H1 (cell line): ENCODE measurements around the gene TCHH.

Experiments used
- CREB1 ChIP-seq: IDR thresholded peaks from 2 replicates; pipeline ENCODE4 v1.6.1; 2012; ENCODE audit warnings: inconsistent platforms
- EZH2 ChIP-seq: fragments of 200-600 bp; sonication (generic); IDR thresholded peaks from 2 replicates; pipeline ENCODE4 v1.7.1; 2012; ENCODE audit warnings: low read depth, mild to moderate bottlenecking, moderate library complexity, low read length, inconsistent platforms; ENCODE audit not compliant: severe bottlenecking
- TF ChIP-seq, protein P1 (sequence below), 3 experiments: IDR thresholded peaks; 1 replicate in 2 of 3; 2 replicates in 1 of 3; pipeline versions ENCODE4 v1.5.1 to v1.6.1; 2011; ENCODE audit warnings: low read length in 3 of 3, mild to moderate bottlenecking in 3 of 3, inconsistent platforms in 2 of 3, low read depth in 1 of 3, moderate library complexity in 1 of 3; ENCODE audit not compliant: insufficient read depth in 1 of 3; ENCODE audit errors: control extremely low read depth in 1 of 3

DNA sequence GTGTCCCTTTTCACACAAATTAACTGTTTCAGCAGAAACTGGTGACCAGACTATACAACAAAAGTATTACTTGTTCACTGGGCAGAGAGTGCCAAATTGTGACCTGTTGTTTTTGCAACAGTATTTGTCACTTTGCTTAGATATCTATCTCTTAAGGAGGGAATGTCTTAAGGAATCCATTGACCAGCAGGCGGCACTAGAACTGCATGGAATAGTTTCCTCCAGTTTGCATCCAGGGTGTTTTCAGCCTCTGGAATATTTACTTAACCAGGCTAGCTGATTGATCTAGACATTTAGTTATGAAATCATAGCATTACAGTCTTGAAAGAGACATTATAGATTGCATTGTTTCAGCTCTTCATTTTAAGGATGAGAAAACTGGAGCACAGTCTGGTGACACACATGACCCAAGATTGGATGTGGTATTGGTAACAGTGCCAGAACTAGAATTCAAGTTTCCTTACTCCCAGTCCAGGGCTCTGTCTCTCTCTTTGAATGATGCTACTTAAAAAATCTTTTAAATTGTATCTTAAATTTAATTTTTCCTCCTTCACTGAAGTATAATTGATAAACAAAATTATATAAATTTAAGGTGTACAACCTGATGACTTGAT, 26.8 kb upstream of the TCHH start:
- TF ChIP-seq EZH2 (no peak), CREB1 (no peak)
- TF ChIP-seq, protein P1, sequence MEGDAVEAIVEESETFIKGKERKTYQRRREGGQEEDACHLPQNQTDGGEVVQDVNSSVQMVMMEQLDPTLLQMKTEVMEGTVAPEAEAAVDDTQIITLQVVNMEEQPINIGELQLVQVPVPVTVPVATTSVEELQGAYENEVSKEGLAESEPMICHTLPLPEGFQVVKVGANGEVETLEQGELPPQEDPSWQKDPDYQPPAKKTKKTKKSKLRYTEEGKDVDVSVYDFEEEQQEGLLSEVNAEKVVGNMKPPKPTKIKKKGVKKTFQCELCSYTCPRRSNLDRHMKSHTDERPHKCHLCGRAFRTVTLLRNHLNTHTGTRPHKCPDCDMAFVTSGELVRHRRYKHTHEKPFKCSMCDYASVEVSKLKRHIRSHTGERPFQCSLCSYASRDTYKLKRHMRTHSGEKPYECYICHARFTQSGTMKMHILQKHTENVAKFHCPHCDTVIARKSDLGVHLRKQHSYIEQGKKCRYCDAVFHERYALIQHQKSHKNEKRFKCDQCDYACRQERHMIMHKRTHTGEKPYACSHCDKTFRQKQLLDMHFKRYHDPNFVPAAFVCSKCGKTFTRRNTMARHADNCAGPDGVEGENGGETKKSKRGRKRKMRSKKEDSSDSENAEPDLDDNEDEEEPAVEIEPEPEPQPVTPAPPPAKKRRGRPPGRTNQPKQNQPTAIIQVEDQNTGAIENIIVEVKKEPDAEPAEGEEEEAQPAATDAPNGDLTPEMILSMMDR (IDR thresholded peaks at IDR 0.05; ENCODE audit: control extremely low read depth in 1 of 3, insufficient read depth in 1 of 3, low read depth in 1 of 3, low read length in 3 of 3) = peak in 2 of 3 experiments; percentile 60 to 61; a peak in 3 of 4 replicates
